DOHH2 (cell line): Measurements from ENCODE around the gene MNT.

Experiments
- CTCF ChIP-seq: fragments of 200-600 bp; sonication (generic); IDR thresholded peaks from one replicate; pipeline ENCODE4 v1.5.1; 2014; ENCODE audit warnings: antibody characterized with exemption, mild to moderate bottlenecking, low read depth, low read length; ENCODE audit not compliant: poor library complexity, severe bottlenecking
- EZH2phosphoT487 ChIP-seq: fragments of 200-600 bp; sonication (generic); IDR thresholded peaks from 2 replicates; pipeline ENCODE4 v1.6.1; 2017; ENCODE audit warnings: borderline replicate concordance, mild to moderate bottlenecking, antibody characterized with exemption, low read length, moderate library complexity, mixed read lengths

GRCh38 chr17:2371183-2372130 is 29.4 kb downstream of the MNT start:
- TF ChIP-seq CTCF (no peak), EZH2phosphoT487 (no peak)
